ENCODE data around the gene SKIC2.
A peak's percentile ranks its signal among the peaks of the same experiment; 100 is the strongest.
"Not testable (repeated sequence)": the region's sequence is repeated elsewhere in the genome, so short reads cannot be mapped to it uniquely, and the experiment has no call there.

The SKIC2 gene

GRCh38 chr6:31968791-31969711, 10.1 kb downstream of the SKIC2 start:
- no peak for FAIRE-seq
- DNase-seq (ENCODE audit: low spot score): no peak

- DNase-seq (ENCODE audit: low spot score): peak; percentile 21
- FAIRE-seq: no peak
These were observed 11.0 kb downstream of the SKIC2 start for GRCh38 chr6:31969712-31970603.

- FAIRE-seq (no peak), DNase-seq (ENCODE audit: low spot score) (peak; percentile 3)
These were observed 11.8 kb downstream of the SKIC2 start for GRCh38 chr6:31970604-31971271.

GRCh38 chr6:31971279-31971992, 12.5 kb downstream of the SKIC2 start:
- no peak for FAIRE-seq
- no peak for DNase-seq (ENCODE audit: low spot score)

- FAIRE-seq (no peak), DNase-seq (ENCODE audit: low spot score) (peak; percentile 90)
These were observed 13.2 kb downstream of the SKIC2 start, which contains the start of gene DXO for GRCh38 chr6:31971993-31972708. DXO (minus strand) TSS chr6:31972138; CDS start chr6:31971675, 463 bp downstream.

- FAIRE-seq (no peak), DNase-seq (ENCODE audit: low spot score) (no peak)
These were observed 13.9 kb downstream of the SKIC2 start for GRCh38 chr6:31972709-31973350.

- DNase-seq (ENCODE audit: low spot score); FAIRE-seq: not testable (repeated sequence)
These were observed 17.1 kb downstream of the SKIC2 start for GRCh38 chr6:31976065-31976464.

GRCh38 chr6:31977816-31978431, 18.9 kb downstream of the SKIC2 start:
- FAIRE-seq: no peak

GRCh38 chr6:31978831-31979230, 19.9 kb downstream of the SKIC2 start:
- DNase-seq (ENCODE audit: low spot score) (no peak), FAIRE-seq (no peak)

More at GRCh38 chr6:31977816-31978431, 18.9 kb downstream of the SKIC2 start:
- no peak for DNase-seq (ENCODE audit: low spot score)

- FAIRE-seq: no peak
- no peak for DNase-seq (ENCODE audit: low spot score)
These were observed 20.4 kb downstream of the SKIC2 start for GRCh38 chr6:31979238-31979898.

GRCh38 chr6:31980195-31980876, 21.4 kb downstream of the SKIC2 start:
- FAIRE-seq; DNase-seq (ENCODE audit: low spot score): not testable (repeated sequence)

GRCh38 chr6:31980998-31981397, 22.0 kb downstream of the SKIC2 start:
- not testable (repeated sequence) for DNase-seq (ENCODE audit: low spot score); FAIRE-seq

- not testable (repeated sequence) for FAIRE-seq; DNase-seq (ENCODE audit: low spot score)
These were observed 22.8 kb downstream of the SKIC2 start, which contains the start of gene C4A for GRCh38 chr6:31981744-31982143. C4A (plus strand) TSS chr6:31982057; CDS start chr6:31982108, 51 bp downstream.

- DNase-seq (ENCODE audit: low spot score); FAIRE-seq: not testable (repeated sequence)
These were observed 30.4 kb downstream of the SKIC2 start for GRCh38 chr6:31989363-31989762.

- DNase-seq (ENCODE audit: low spot score); FAIRE-seq: not testable (repeated sequence)
These were observed 35.4 kb downstream of the SKIC2 start for GRCh38 chr6:31994421-31994820.

- DNase-seq (ENCODE audit: low spot score); FAIRE-seq: not testable (repeated sequence)
These were observed 37.4 kb downstream of the SKIC2 start for GRCh38 chr6:31996385-31996784.

GRCh38 chr6:32002546-32003268, 43.7 kb downstream of the SKIC2 start:
- not testable (repeated sequence) for DNase-seq (ENCODE audit: low spot score); FAIRE-seq
